Measurements from ENCODE around the gene ARMC5.

The ARMC5 gene

GRCh38 chr16:31412750-31413149 lies 46.6 kb upstream of the ARMC5 start:
- Histone ChIP-seq H2AFZ (ENCODE audit: low read depth, low read length) (no peak overlapping the region), H3K4me3 (ENCODE audit: low read depth in 1 of 2, low read length in 2 of 2) (no peak overlapping the region), H4K20me1 (ENCODE audit: insufficient read depth, low read length) (no peaks in the 10 kb centered on the region), H3K9ac (ENCODE audit: low read depth, low read length) (no peak overlapping the region), H3K4me2 (ENCODE audit: insufficient read depth, low read length) (no peak overlapping the region), H3K4me1 (ENCODE audit: insufficient read depth, low read length) (no peaks in the 10 kb centered on the region), H3K9me3 (ENCODE audit: insufficient read depth, low read length, severe bottlenecking) (no peaks in the 10 kb centered on the region), H3K79me2 (ENCODE audit: insufficient read depth, low read length) (no peaks in the 10 kb centered on the region), H3K27ac (ENCODE audit: low read length) (no peak overlapping the region), H3K27me3 (ENCODE audit: insufficient read depth, low read length, poor library complexity) (no peaks in the 10 kb centered on the region), H3K36me3 (ENCODE audit: insufficient read depth, low read length) (no peaks in the 10 kb centered on the region)
- DNase-seq (no peak), ATAC-seq (ENCODE audit: insufficient read depth, low read depth) (no peak)
- TF ChIP-seq CTCF (IDR thresholded peaks at IDR 0.05; ENCODE audit: borderline replicate concordance, extremely low read depth, low read length, poor library complexity, severe bottlenecking) (no peak), EZH2 (IDR thresholded peaks at IDR 0.05; ENCODE audit: borderline replicate concordance, low read depth, low read length, severe bottlenecking) (no peak)

GRCh38 chr16:31413381-31413780 lies 45.9 kb upstream of the ARMC5 start:
- no peaks in the 10 kb centered on the region for H3K9me3 ChIP-seq (ENCODE audit: insufficient read depth, low read length, severe bottlenecking)

GRCh38 chr16:31413943-31414342 lies 45.4 kb upstream of the ARMC5 start:
- TF ChIP-seq EZH2 (IDR thresholded peaks at IDR 0.05; ENCODE audit: borderline replicate concordance, low read depth, low read length, severe bottlenecking) (no peak), CTCF (IDR thresholded peaks at IDR 0.05; ENCODE audit: borderline replicate concordance, extremely low read depth, low read length, poor library complexity, severe bottlenecking) (no peak)
- ATAC-seq (ENCODE audit: insufficient read depth, low read depth) (no peak), DNase-seq (no peak)
- no peaks in the 10 kb centered on the region for H3K9me3 ChIP-seq (ENCODE audit: insufficient read depth, low read length, severe bottlenecking)
- no peak overlapping the region for H3K27ac ChIP-seq (ENCODE audit: low read length)
- H3K36me3 ChIP-seq (ENCODE audit: insufficient read depth, low read length): no peaks in the 10 kb centered on the region
- H3K4me1 ChIP-seq (ENCODE audit: insufficient read depth, low read length): no peaks in the 10 kb centered on the region
- no peak overlapping the region for H3K4me3 ChIP-seq (ENCODE audit: low read depth in 1 of 2, low read length in 2 of 2)
- no peak overlapping the region for H2AFZ ChIP-seq (ENCODE audit: low read depth, low read length)
- no peak overlapping the region for H3K4me2 ChIP-seq (ENCODE audit: insufficient read depth, low read length)
- H3K27me3 ChIP-seq (ENCODE audit: insufficient read depth, low read length, poor library complexity): no peaks in the 10 kb centered on the region
- no peak overlapping the region for H3K9ac ChIP-seq (ENCODE audit: low read depth, low read length)
- H3K79me2 ChIP-seq (ENCODE audit: insufficient read depth, low read length): no peaks in the 10 kb centered on the region
- no peaks in the 10 kb centered on the region for H4K20me1 ChIP-seq (ENCODE audit: insufficient read depth, low read length)

More at GRCh38 chr16:31413381-31413780, 45.9 kb upstream of the ARMC5 start:
- Histone ChIP-seq H3K27ac (ENCODE audit: low read length) (no peak overlapping the region), H3K9ac (ENCODE audit: low read depth, low read length) (no peak overlapping the region), H4K20me1 (ENCODE audit: insufficient read depth, low read length) (no peaks in the 10 kb centered on the region), H3K4me2 (ENCODE audit: insufficient read depth, low read length) (no peak overlapping the region), H3K36me3 (ENCODE audit: insufficient read depth, low read length) (no peaks in the 10 kb centered on the region), H3K4me1 (ENCODE audit: insufficient read depth, low read length) (no peaks in the 10 kb centered on the region), H3K79me2 (ENCODE audit: insufficient read depth, low read length) (no peaks in the 10 kb centered on the region), H3K4me3 (ENCODE audit: low read depth in 1 of 2, low read length in 2 of 2) (no peak overlapping the region), H3K27me3 (ENCODE audit: insufficient read depth, low read length, poor library complexity) (no peaks in the 10 kb centered on the region), H2AFZ (ENCODE audit: low read depth, low read length) (no peak overlapping the region)
- DNase-seq: no peak
- TF ChIP-seq EZH2 (IDR thresholded peaks at IDR 0.05; ENCODE audit: borderline replicate concordance, low read depth, low read length, severe bottlenecking) (no peak), CTCF (IDR thresholded peaks at IDR 0.05; ENCODE audit: borderline replicate concordance, extremely low read depth, low read length, poor library complexity, severe bottlenecking) (no peak)
- ATAC-seq (ENCODE audit: insufficient read depth, low read depth): no peak

- H3K27me3 ChIP-seq (ENCODE audit: insufficient read depth, low read length, poor library complexity): no peaks in the 10 kb centered on the region
- no peak overlapping the region for H3K27ac ChIP-seq (ENCODE audit: low read length)
- H3K9me3 ChIP-seq (ENCODE audit: insufficient read depth, low read length, severe bottlenecking): no peaks in the 10 kb centered on the region
- H3K9ac ChIP-seq (ENCODE audit: low read depth, low read length): no peak overlapping the region
- H2AFZ ChIP-seq (ENCODE audit: low read depth, low read length): no peak overlapping the region
- ATAC-seq (ENCODE audit: insufficient read depth, low read depth) (no peak), DNase-seq (no peak)
- no peaks in the 10 kb centered on the region for H3K4me1 ChIP-seq (ENCODE audit: insufficient read depth, low read length)
- no peaks in the 10 kb centered on the region for H3K79me2 ChIP-seq (ENCODE audit: insufficient read depth, low read length)
- H3K36me3 ChIP-seq (ENCODE audit: insufficient read depth, low read length): no peaks in the 10 kb centered on the region
- no peak for TF ChIP-seq CTCF (IDR thresholded peaks at IDR 0.05; ENCODE audit: borderline replicate concordance, extremely low read depth, low read length, poor library complexity, severe bottlenecking)
- TF ChIP-seq EZH2 (IDR thresholded peaks at IDR 0.05; ENCODE audit: borderline replicate concordance, low read depth, low read length, severe bottlenecking): no peak
- no peak overlapping the region for H3K4me2 ChIP-seq (ENCODE audit: insufficient read depth, low read length)
- no peaks in the 10 kb centered on the region for H4K20me1 ChIP-seq (ENCODE audit: insufficient read depth, low read length)
- H3K4me3 ChIP-seq (ENCODE audit: low read depth in 1 of 2, low read length in 2 of 2): no peak overlapping the region
Observed at GRCh38 chr16:31414706-31415105, 44.6 kb upstream of the ARMC5 start.
